Putamen (tissue), 1 donor: ENCODE measurements around the gene EVL.
A peak's percentile ranks its signal among the peaks of the same experiment; 100 is the strongest.

ENCODE experiments used
- DNase-seq: peaks from one replicate; pipeline ENCODE4 v3.0.0-alpha.2; 2016; ENCODE audit warnings: low spot score

Gene EVL

GRCh38 chr14:100130521-100130920 is 65.3 kb downstream of the EVL start:
- DNase-seq: no peak

GRCh38 chr14:100131181-100131580 is 66.0 kb downstream of the EVL start:
- DNase-seq: no peak

DNA sequence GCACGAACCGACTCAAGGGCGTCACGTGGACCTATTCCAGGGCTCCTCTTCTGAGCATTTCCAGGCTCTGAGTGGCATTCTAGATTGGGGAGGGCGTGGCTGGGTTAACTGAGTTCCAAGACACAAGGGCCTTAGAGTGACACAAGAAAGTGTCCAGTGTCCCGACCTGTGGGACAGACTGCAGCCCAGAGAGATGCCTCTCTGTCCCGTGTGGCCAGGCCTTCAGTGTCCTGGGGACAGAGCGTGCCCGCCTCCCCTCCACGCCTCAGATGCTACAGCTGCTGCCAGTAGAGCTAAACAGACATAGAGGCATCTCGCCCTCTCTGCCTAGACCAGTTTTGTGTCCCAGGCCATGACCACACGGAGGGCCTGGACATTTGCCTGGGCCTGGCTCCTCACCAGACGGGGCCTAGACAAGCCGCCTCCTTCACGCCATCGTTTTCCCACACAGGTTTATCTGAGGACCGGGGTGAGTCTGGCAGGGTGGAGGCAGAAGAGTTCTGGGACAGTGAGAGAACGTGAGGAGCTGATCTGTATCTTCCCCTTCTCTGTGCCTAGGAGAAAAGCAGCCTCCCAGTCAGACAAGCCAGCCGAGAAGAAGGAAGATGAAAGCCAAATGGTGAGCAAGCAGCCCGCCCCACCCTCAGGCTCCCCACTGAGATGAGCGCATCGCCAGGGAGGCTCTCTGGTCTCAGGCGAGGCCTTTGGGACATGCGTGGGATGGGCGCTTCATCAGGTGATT is 67.1 kb downstream of the EVL start:
- no peak for DNase-seq

GRCh38 chr14:100132903-100133510 is 67.8 kb downstream of the EVL start:
- no peak for DNase-seq

GRCh38 chr14:100134586-100134985 is 69.4 kb downstream of the EVL start:
- no peak for DNase-seq

GRCh38 chr14:100135073-100135472 is 69.9 kb downstream of the EVL start:
- no peak for DNase-seq

DNA sequence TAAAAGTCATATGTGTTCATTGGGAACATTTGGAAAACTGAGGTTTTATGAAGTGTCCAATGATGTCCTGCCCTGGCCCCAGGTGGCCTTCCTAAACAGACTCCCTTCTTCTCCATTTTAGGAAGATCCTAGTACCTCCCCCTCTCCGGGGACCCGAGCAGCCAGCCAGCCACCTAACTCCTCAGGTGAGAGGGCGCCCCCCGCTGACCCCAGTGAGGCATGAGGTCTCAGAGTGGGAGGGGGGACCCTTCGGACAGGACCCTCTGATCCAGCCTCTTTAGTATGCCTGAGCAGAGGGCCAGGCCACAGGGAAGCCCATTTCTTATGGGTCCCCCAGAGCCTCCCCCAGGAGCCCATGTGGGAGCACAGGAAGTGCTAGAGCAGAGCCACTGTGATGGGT is 70.6 kb downstream of the EVL start:
- DNase-seq: no peak

GRCh38 chr14:100137173-100137572 is 72.0 kb downstream of the EVL start:
- no peak for DNase-seq

DNA sequence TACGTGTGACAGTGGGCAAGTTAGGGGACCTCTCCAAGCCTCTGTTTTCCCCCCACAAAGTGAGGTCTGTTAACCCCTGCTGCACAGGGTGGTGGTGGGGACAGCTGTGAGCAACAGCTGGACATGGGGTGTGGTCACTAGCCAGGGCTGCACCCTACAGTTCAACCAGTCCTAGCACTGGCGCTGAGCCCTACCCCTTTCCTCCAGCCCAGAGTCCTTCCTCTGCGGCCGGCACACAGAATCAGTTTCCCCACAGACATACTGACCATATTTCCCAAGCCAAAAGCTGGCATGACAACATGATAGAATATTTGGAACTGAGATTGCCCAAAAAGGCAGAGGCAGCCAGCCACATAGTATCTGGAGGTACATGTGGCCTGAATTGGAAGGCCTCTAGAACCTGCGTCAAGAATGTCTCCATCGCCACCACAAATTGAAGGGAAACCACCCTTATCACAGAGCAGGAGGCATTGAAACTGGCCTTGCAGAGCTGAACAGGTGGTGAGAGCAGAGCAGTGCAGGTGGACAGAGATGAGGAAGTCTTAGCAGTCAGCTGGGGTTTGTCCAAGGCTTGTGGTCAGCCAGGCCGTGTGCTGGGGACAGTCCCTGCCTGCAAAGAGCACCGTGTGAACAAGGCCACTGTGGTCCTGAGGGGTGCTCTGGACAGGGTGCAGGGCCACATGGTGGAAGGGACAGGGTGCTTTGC is 73.0 kb downstream of the EVL start:
- no peak for DNase-seq

GRCh38 chr14:100138955-100139354 is 73.7 kb downstream of the EVL start:
- DNase-seq: no peak

- peak; percentile 73 for DNase-seq
Observed at GRCh38 chr14:100140452-100141078, 75.3 kb downstream of the EVL start.

GRCh38 chr14:100141098-100141497 is 75.9 kb downstream of the EVL start:
- no peak for DNase-seq

DNA sequence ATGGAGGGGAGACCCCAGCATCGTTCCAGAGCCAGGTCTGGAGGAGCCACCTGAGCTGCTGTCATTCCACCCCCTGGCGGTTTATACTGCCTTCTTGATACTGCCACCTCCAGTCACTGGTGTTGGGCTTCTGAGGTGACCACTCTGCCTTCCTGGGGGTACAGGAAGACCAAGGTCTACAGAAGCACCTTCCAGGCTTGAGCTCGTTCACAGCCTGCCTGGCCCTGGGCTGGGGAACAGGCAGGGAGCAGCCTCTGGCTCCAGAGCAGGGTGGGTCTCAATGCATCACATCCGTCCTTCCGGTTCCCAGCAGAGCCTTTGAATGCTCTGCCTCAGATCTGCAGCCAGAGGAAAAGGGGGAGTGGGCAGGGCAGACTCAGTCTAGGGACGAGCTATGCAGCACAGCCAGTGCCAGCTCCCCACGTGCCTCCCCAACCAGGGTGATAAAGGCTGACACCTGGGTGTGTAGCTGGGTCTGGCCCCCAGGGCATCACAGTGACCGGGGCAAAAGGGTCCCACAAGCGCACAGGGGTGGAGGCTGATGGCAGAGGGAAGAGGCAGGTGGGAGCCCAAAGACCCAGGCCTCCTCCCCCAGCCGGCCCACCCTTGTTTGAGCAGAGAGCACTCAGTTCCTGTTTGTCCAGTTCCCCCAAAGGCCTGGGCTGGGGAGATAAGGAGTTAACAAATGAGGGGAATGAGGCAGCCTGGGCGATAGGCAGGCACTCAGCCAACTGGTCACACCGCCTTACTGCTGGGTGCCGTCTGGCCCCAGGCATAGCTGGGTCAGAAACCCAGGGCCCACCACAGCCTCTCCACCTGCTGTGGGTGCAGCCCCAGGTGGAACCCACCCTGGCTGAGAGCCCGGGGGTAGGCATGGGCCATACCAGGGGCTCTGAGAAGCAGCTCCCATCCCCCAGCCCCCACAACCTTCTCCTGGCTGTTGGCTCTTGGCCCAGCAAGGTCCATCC is 77.1 kb downstream of the EVL start:
- DNase-seq: no peak

DNA sequence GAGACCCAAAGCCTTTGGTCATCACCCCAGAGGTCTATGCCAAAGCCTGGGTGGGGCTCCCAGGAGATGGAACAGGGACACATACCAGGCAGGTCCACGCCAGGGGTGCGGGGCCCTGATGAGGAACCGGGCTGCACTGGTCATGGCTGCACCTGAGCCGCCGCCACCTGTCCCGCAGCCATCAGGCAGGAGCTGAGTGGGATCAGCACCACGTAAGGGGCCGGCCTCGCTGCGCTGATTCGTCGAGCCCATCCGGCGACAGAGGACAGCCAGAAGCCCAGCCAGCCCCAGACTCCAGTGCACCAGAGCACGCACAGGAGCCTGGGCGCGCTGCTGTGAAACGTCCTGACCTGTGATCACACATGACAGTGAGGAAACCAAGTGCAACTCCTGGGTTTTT is 78.3 kb downstream of the EVL start:
- DNase-seq: no peak

DNA sequence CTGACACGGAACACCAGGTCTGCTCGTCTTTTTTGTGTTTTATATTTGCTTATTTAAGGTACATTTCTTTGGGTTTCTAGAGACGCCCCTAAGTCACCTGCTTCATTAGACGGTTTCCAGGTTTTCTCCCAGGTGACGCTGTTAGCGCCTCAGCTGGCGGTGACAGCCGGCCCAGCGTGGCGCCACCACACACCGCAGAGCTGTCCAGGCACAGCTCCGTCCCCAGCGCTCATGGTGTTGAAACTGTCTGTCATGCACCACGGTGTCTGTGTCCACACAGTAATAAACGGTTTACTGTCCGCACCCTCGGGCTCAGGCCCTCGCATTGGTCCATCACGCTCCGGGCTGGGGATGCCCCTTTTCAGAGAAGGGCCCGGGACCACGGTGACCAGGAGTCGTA is 78.7 kb downstream of the EVL start:
- no peak for DNase-seq

DNA sequence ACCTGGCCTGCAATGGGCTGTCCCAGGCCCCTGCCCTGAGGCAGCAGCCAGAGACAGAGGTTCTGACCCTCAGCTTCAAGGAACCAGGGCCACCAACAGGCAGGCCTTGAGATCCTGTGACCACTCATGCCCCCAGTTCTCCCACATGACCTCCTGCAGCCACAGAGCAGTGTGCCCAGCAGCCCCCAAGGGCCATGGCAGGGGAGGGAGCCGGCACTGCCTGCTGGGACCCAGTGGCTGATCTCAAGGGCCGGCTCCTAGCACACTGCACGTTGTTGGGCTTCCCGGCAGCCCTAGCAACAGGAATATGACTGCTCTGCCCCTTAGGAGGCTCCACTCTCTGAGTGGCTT is 79.4 kb downstream of the EVL start:
- no peak for DNase-seq

DNA sequence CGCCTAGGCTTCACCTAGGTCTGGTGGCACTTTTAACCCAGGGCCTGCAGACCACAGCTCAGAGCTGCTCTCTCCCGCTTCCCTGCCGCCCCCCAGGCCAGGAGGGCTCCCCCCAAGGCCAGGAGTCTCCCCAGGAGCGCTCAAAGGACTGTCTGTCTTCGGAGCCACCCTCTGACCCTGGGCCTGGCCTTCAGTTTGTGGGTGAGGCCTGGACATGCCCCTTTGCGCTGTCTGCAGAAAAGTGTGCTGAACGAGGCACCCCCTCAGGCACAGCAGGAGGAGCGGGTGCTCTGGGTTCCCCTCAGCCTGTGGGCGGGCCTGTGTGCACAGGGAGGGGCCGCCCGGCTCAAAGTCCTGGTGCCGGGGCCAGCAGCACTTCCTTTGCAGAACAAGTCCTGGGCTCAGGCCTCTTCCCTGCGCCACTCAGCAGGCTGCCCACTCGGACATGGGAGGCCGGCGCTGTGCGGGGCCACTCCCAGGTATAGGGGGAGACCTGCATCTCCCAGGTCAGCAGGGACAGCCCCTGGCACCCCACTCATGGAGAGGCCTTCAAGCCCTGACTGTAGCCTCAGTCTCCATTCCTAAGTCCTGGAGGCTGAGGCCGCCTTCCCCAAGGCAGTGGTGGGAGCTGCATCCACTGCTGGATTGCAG is 79.9 kb downstream of the EVL start:
- DNase-seq: no peak

GRCh38 chr14:100145682-100146464 is 80.7 kb downstream of the EVL start:
- DNase-seq: no peak

DNA sequence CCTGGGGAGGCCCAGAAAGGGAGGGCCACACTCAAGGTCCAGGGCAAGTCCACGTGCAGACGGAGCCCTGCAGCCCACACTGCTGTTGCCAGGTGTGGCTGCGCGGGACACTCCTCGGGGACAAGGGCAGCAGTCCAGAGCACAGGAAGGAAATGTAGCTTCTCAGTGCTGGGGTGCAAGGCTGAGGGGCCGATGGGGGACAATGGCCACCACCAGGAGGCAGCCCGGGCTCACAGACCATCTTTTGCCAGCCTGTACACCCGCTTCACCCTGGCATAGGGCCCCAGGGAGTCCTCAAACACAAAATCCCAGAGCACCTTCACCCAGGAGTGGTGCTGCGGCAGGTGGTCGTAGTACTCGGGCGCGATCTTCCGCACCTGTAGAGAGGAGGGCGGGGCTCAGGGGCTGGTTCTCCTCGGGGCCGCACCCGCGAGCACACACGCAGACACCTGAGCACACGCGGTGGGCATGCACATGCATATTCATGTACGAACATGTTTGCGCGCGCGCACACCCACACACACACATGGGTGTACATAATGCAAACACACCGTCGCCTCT is 81.4 kb downstream of the EVL start:
- DNase-seq: no peak

- DNase-seq: no peak
Observed at GRCh38 chr14:100147181-100147631, 82.0 kb downstream of the EVL start.
